Measurements from ENCODE around the gene WNT7B.

DNA sequence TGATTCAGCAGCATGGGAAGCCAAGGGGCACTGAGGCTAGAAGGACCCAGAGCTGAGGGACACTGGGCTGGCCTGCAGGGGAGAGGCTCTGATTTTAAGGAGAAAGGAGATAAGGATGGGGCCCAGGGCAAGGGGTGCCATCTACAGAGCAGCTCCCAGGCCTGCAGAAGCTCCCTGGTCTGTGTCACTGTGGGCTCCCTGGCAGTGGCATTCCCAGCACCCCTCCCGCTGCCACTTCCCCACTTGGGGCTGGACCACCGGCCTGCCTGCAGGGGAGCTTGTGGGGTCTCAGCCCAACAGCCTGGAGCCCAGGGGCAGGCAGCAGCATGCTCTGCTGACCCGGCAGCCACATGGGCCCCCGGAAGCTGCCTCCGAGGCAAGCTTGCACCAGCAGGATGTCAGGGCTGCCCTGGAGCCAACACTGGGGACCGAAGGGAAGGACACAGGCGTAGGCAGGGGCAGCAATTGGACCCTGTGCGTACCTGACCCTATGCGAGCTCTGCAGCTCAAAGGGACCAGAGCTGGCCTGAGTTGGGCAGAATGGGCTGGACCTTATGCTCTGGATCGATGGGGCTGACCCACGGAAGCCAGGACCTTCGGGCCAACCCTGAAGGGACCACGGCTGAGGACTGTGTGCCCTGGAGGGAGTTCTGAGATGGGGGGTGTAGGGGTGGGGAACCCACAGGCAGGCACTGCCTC is 35.4 kb upstream of the WNT7B start:
- TF ChIP-seq CBX5 (IDR thresholded peaks at IDR 0.05; ENCODE audit: low read depth) (no peak), CHD1 (IDR thresholded peaks at IDR 0.05; ENCODE audit: low read depth, low read length) (no peak), ZNF274 (IDR thresholded peaks at IDR 0.05; ENCODE audit: insufficient read depth, insufficient read length) (no peak), POLR2AphosphoS5 (IDR thresholded peaks at IDR 0.05; ENCODE audit: low read length) (no peak), SP1 (IDR thresholded peaks at IDR 0.05; ENCODE audit: low read depth, low read length) (no peak), HDAC2 (IDR thresholded peaks at IDR 0.05) (no peak), RAD21 (IDR thresholded peaks at IDR 0.05; ENCODE audit: insufficient read depth, low read depth, low read length) (no peak), STAT1 (conservative IDR thresholded peaks at IDR 0.05) (no peak), SUZ12 (IDR thresholded peaks at IDR 0.05; ENCODE audit: unreplicated experiment) (no peak), CHD4 (IDR thresholded peaks at IDR 0.05) (no peak), SMAD1 (IDR thresholded peaks at IDR 0.05; ENCODE audit: low read depth, partially characterized antibody) (no peak), POLR2A (IDR thresholded peaks at IDR 0.05; ENCODE audit: low read depth, low read length) (no peak), NR2C2 (IDR thresholded peaks at IDR 0.05; ENCODE audit: borderline replicate concordance, control insufficient read depth, insufficient read length, low read depth) (no peak)
